CD4-positive, alpha-beta T cell treated with Interleukin-17A for 1 hour (primary cell): Measurements from ENCODE around the gene C17orf67.
"Not testable (repeated sequence)": the region's sequence is repeated elsewhere in the genome, so short reads cannot be mapped to it uniquely, and the experiment has no call there.

Experiments
- DNase-seq: peaks from one replicate; pipeline ENCODE4 v3.0.0-alpha.2; 2020

The C17orf67 gene

GRCh38 chr17:56770427-56770826, 63.3 kb downstream of the C17orf67 start:
- DNase-seq = no peak

- no peak for DNase-seq
Observed at GRCh38 chr17:56765449-56765848, 68.3 kb downstream of the C17orf67 start.

GRCh38 chr17:56762988-56763387, 70.7 kb downstream of the C17orf67 start:
- no peak for DNase-seq

- no peak for DNase-seq
Observed at GRCh38 chr17:56762144-56762543, 71.6 kb downstream of the C17orf67 start.

- no peak for DNase-seq
Observed at GRCh38 chr17:56761387-56761786, 72.3 kb downstream of the C17orf67 start.

- DNase-seq = not testable (repeated sequence)
Observed at GRCh38 chr17:56757611-56758010, 76.1 kb downstream of the C17orf67 start.

- DNase-seq = no peak
Observed at GRCh38 chr17:56756536-56756935, 77.2 kb downstream of the C17orf67 start.

- no peak for DNase-seq
Observed at GRCh38 chr17:56755310-56755709, 78.4 kb downstream of the C17orf67 start.

- peak; percentile 6 for DNase-seq
Observed at GRCh38 chr17:56754523-56755208, 79.1 kb downstream of the C17orf67 start.

- DNase-seq = no peak
Observed at GRCh38 chr17:56752263-56752836, 81.4 kb downstream of the C17orf67 start.

GRCh38 chr17:56751145-56751738, 82.5 kb downstream of the C17orf67 start:
- DNase-seq = no peak

GRCh38 chr17:56744721-56745120, 89.0 kb downstream of the C17orf67 start:
- DNase-seq = no peak

GRCh38 chr17:56742601-56743000, 91.1 kb downstream of the C17orf67 start:
- DNase-seq = no peak
